Cardiac ventricle fibroblast (primary cell): Measurements from ENCODE around the gene RFC3. TPM values are rescaled to one million over a fixed set of nuclear protein-coding genes. Genes with fewer than 3 reads are reported as not detected.

Experiments used
- total RNA-seq: library from RNA; depleted of rRNA; stranded (reverse); fragments of >200 nt; gene quantifications from 2 replicates; pipeline ENCODE4 v1.2.3, GENCODE V29; 2015

The RFC3 gene, protein sequence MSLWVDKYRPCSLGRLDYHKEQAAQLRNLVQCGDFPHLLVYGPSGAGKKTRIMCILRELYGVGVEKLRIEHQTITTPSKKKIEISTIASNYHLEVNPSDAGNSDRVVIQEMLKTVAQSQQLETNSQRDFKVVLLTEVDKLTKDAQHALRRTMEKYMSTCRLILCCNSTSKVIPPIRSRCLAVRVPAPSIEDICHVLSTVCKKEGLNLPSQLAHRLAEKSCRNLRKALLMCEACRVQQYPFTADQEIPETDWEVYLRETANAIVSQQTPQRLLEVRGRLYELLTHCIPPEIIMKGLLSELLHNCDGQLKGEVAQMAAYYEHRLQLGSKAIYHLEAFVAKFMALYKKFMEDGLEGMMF
- 3.1 and 4.6 TPM in 2 replicates for total RNA-seq

GRCh38 chr13:33817901-33818706 lies at the start of gene RFC3:
RFC3 (plus strand) TSS chr13:33818149; CDS start chr13:33818179, 30 bp downstream.

